ENCODE measurements around the gene DNAJC11.
"Not testable (repeated sequence)": the region's sequence is repeated elsewhere in the genome, so short reads cannot be mapped to it uniquely, and the experiment has no call there.

Gene DNAJC11

DNA sequence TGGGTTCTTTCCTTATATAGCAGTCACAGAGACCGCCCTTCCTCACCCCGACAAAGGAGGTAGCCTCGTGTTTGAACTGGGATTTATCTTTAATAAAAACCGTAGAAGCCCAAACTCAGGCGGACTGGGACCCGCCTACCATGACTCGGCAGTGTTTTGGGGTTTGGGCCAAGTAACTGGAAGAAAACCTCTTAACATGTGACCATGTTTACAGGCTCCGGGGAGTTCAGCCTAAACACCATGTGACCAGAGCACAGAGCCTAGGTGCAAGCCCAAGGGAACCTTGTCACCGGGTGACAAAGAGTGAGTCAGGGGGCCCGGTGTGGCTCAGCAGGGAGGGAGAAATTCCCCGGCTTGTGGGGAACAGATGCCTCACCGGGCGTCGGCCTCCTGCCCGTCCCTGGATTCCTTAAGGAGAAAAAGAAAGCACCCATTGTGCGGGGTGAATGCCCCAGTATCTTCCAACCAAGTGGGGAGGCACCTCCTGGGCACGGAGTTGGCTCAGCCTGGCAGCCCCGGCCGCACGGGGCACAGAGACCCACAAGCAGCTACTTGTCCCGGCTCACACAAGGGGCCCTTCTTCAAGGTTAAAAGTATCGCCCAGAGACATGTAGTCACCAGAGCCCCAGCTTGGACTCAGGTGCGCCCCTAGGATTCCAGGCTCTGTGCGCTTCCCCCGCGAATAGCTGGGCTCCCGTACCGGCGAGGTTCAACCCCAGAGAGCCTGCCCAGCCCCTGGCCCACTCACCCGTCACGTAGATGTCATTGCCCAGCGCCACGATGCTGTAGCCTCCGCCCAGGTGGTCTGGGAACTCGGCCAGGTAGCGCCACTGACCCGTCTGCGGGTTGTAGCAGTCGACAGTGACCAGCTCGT, 100.3 kb downstream of the DNAJC11 start:
- peak; percentile 51 to 68 for DNase-seq (ENCODE audit: low read depth in 1 of 2, low spot score in 1 of 2)

DNA sequence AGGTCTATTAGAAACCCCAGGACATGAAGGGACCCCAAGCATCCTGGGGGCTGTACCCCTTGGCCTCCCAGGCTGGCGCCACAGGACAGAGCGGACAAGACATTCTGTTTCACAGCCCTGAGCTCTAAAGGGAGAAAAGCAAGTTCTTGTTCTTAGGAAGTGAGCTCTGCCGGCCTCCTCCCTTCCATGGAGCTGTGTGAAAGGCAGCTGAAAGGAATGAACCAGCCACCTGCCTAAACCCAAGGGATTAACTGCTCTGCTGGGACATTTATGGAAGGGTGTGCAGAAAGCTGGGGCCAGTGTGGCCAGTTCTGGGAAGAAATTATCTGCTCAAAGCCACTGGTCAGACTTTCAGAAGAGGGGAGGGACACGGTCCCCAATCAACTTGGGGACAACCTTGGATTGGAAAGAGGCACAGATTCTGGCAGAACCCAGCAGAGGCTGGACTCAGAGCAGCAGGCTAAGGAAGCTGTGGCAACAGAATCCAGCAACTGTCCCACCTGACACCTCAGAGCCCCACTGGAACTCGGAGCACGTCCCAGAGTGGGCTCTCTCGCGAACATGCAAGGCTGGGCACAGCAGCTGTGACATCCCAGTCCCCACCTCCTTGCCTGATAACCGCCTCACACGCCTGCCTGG, 101.1 kb downstream of the DNAJC11 start:
- DNase-seq (ENCODE audit: low read depth in 1 of 2, low spot score in 1 of 2) = no peak

DNA sequence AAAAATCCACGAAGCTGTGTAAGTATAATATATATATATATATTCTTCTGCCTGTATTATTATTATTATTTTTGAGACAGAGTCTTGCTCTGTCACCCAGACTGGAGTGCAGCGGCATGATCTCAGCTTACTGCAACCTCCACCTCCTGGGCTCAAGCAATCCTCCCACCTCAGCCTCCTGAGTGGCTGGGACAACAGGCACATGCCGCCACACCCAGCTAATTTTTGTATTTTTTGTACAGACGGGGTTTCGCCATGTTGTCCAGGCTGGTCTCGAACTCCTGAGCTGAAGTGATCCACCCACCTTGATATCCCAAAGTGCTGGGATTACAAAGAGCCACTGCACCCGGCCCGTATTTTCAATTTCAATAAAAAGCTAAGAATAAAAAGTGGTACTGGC, 101.6 kb downstream of the DNAJC11 start:
- DNase-seq (ENCODE audit: low read depth in 1 of 2, low spot score in 1 of 2) = not testable (repeated sequence)

DNA sequence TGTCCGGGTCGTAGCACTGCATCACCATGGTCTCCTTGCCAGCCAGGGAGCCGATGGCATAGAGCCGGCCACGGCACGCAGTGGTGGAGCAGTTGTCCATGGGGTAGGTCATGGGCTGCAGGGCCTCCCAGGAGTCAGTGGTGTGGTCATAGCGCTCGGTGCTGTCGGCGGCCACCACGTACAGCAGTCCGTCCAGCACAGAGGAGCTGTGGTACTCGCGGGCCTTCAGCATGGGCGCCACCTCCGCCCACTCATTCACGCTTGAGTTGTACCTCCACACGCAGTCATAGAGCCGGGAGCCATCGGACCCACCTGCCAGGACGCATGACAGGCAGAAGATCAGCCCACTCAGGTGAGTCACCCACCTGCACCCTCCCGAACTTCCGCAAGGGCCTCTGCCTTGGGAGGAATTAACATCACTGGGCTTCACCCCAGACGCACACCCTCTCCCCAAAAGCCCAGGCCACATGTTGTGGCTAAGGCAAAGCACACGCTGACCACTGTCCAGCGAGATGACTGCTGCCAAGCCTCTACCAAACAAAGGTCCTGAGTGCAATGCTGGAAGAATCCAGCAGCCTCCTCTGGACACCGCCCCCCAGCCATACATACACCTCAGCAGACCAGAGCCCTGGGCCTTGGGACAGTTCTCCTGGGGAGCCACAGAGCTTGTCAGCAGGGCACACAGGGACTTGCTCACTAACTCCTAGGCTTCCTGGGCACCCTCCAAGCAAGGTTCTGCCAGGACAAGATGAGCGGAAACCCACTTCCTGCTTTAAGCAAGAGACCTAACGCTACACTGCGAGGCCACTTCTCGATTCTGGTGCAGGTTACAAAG, 102.3 kb downstream of the DNAJC11 start:
- no peak for DNase-seq (ENCODE audit: low read depth in 1 of 2, low spot score in 1 of 2)

DNA sequence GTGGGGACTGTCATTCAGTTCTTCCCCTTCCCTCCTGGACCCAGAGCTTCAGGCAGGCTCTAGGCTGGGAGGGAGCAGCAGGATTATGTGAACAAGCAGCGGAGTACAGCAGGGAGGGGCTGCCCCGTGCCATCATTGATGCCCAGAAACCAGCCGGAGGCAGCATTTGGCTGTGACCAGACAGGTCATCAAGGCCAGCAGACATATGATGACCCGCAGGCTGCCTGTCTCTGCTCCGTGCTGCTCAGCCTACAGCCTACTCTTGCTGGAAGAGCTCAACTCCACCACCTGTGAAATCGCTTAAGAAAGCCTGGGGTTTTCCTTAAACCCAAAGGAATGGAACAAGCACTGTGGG, 103.9 kb downstream of the DNAJC11 start:
- no peak for DNase-seq (ENCODE audit: low read depth in 1 of 2, low spot score in 1 of 2)

DNA sequence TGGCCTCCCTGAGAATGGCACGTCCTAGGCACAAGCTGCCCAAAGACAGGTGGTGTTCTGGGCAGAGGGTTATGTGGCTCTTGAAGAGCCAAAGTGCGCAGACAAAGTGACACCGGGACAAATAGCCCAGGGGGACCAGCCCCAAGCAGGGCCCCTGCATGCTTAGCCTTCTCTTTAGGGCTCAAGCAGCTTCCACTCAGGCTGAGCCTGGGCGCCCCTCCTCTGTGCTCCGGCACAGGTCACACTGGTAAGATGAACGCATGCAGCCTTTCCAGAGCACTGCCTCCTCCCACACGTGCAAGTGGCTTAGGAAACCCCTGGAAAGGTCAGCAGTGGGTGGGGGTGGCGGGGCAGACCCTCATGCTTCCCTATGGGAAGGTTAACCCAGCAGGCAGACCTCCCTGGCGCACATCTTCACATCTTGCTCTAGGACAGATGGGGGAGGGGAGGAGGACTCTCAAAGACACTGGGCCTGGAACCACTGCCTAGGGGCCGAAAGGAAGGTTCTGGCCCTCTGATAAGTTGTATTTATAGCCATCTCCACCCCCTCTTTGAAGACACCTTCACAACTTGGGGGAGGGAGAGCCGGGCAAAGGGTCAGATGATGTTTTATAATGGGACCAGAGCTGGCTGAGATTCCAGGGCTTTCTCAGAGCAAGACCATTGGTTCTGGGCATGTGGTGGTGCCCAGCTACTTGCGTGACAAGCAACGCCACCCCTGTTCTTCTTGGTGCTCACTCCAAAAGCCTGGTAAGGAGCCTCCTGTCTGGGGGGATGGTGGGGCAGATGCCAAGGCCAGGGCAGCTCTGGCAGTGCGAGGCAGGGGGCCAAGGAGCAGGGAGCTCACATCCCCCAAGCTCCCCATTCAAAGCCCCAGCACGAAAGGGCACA, 104.5 kb downstream of the DNAJC11 start:
- DNase-seq (ENCODE audit: low read depth in 1 of 2, low spot score in 1 of 2) = no peak

DNA sequence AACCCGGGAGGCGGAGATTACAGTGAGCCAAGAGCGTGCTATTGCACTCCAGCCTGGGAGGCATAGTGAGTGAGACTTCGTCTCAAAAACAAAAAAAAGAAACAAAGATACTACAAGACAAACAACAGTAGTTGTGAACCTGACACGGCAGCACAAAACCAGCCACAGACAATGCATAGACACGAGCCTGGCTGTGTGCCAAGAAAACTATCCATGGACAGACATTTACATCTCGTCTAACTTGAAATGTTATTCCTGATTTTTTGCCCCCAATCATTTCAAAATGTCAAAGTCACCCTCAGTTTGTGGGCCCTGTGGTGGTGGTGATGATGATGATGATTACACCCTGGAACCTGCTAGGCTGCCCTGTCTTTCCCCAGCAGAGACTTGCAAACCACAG, 105.3 kb downstream of the DNAJC11 start:
- no peak for DNase-seq (ENCODE audit: low read depth in 1 of 2, low spot score in 1 of 2)

DNA sequence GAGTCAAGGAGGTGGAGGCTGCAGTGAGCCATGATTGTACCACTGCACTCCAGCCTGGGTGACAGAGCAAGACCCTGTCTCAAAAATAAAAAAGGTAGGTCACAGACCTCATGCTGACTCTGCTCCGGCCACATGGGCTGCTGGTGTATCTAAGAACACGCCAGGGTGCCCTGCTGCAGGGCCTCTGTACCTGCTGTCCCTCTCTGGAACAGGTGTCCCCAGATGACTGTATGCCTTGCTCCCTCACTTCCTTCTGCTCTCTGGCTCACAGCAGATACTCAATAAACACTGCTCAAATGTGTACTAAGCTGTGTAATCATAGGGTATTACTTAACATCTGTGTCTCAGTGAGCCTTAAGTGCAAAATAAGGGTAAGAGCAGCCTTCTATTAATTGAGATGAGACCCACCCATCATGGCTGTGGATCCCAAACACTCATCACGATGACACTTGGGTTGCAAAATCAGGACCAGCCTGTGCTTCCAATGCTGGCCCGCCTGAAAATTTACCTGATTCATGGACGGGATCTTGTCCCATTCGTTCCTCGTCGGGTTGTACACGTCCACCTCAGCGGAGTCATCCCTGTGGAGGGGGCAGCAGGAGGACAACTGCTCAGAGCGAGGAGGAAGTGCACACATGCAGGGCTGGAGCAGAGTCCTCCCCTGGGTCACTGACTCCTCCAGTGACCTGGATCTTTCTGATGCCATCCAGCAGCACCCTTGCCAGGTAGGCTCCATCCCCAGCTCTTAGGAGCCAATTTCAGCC, 106.5 kb downstream of the DNAJC11 start:
- no peak for DNase-seq (ENCODE audit: low read depth in 1 of 2, low spot score in 1 of 2)

DNA sequence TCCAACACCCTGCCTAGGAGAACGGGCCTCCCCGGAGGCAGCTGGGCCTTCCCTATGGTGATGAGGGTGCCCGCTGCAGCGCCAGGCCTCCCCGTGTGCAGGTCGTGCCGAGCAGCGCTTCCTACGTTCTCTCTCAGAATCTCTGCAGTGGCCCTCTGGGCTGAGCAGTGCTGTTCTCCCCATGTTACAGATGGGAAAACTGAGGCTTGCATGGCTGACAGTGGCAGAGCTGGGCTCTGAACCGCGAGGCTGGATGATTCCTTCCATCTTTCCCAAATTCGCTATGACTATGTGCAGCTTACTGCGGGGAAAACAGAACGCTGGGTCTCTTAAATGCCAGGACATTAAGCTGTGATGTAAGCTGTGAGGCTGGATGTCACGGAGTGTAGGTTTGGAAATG, 107.8 kb downstream of the DNAJC11 start:
- no peak for DNase-seq (ENCODE audit: low read depth in 1 of 2, low spot score in 1 of 2)

DNA sequence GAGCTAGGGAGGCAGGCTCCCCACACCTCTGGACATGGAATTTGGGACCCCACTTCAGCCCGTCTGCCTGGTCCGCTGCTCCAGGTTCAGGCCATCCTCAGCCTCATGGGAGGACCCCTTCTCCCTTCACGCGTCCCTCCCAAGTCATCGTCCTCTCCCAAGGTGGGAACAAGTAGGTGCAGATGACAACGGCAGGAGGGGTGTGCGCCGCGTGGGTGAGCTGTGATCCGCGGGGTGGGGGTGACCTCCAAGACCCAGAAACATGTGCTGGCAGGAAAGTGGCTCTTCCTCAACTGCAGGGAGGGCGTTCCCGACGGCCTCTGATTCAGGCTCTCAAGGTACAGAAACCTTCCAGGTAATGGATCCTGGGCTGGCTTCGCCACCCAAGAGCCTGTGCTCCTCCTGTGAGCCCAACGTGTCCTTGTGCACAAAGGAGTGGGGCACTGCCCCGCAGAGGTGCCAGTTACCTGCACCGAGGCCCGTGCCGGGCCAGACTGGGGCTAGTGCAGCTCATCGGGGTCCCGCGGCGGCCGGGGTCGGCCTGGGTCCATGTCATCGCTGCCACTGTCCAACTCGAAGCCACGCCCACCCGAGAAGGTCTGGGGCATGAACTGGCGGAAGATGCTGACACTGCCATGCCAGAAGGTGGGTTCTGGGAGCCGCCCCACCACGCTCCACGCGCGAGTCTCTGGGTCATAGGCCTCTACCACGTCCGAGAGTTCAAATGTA, 108.6 kb downstream of the DNAJC11 start:
- DNase-seq (ENCODE audit: low read depth in 1 of 2, low spot score in 1 of 2) = no peak

DNA sequence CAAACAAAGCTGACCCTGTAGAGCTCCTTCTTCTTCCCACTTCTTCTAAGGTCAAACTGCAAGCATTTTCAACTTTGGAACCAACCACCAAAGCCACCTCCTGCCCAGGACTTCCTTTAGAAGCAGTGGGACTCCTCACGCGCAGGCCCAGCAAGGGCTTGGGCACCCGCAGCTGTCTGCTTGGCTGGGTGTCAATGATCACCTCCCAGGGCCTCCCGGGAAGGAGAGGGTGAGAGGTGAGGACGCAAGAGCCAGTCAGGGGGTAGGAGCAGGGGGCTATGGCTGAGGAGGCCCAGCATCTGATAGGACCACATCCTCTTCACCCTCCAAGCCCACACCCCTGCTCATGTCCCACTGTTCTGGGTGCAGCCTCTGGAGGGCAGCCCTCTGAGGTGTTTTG, 109.2 kb downstream of the DNAJC11 start:
- no peak for DNase-seq (ENCODE audit: low read depth in 1 of 2, low spot score in 1 of 2)

DNA sequence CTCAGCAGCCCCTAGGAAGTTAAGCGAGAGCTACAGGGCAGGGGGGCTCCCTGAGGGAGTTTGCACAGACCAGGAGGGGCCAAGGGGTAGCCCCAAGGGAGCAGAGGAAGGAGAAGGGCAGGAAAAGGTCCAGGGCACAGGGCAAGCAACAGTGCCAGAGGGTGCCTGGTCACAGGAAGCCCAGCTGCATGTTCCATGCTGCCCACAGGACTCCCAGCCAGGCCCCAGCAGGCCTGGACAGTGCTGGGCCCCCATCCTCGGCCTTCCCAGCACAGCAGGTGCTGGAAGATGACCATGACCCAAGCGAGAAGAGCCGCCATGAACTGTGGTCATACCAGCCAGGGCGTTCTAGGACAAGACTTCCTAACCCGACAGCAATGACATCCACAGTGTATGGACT, 110.0 kb downstream of the DNAJC11 start:
- no peak for DNase-seq (ENCODE audit: low read depth in 1 of 2, low spot score in 1 of 2)

DNA sequence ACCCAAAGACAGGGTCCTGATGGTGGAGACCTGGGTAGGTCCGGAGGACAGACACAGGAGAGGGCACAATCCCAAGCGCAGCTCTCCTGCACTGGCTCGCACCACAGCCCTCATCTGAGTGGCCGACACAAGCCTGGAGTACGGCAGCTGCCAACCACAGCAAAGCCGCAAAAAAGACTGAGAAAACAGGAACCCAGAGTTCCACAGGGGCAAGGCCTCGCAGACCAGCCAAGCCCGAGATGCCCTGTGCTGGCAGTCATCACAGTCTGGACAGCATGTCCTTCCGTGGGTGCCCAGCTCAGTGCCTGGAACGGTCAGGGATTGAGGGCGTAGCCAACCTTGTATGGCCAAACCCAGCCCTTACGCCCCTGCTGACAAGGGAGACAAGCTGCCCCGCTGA, 110.4 kb downstream of the DNAJC11 start:
- no peak for DNase-seq (ENCODE audit: low read depth in 1 of 2, low spot score in 1 of 2)

DNA sequence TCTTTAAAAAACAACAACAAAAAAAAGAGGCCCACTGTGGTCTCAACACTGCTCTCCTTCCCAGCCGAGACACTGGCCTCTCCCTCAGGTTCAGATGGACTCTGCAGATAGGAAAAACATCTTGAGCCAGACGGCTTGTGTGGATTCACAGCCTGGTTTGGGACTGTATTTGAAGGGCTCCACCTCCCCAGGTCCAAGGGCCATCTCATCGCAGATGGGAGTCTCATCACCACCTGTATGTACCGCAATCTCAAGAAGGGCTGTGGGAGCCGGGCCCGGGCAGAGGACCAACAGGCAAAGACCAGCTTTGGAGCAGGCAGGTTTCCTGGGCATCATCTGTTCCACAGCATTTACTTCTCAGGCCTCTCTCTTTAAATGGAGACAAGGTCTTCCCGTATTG, 111.6 kb downstream of the DNAJC11 start:
- no peak for DNase-seq (ENCODE audit: low read depth in 1 of 2, low spot score in 1 of 2)

DNA sequence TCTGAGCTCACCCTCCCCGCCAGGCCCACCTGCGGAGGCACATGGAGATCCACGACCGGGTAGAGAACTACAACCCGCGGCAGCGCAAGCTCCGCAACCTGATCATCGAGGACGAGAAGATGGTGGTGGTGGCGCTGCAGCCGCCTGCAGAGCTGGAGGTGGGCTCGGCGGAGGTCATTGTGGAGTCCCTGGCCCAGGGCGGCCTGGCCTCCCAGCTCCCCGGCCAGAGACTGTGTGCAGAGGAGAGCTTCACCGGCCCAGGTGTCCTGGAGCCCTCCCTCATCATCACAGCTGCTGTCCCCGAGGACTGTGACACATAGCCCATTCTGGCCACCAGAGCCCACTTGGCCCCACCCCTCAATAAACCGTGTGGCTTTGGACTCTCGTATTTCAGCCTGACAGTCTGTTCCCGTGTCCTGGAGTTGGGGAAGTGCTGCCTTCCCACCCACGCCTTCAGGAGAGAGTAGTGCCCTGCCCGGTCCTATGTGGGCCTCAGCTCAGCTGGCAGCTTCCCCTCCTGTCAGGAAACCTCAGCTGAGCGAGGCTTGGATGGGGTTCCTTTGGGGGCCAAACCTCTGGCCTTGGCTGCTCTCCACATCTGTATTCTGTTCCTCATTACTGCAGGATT, 112.6 kb downstream of the DNAJC11 start:
- DNase-seq (ENCODE audit: low read depth in 1 of 2, low spot score in 1 of 2) = no peak

DNA sequence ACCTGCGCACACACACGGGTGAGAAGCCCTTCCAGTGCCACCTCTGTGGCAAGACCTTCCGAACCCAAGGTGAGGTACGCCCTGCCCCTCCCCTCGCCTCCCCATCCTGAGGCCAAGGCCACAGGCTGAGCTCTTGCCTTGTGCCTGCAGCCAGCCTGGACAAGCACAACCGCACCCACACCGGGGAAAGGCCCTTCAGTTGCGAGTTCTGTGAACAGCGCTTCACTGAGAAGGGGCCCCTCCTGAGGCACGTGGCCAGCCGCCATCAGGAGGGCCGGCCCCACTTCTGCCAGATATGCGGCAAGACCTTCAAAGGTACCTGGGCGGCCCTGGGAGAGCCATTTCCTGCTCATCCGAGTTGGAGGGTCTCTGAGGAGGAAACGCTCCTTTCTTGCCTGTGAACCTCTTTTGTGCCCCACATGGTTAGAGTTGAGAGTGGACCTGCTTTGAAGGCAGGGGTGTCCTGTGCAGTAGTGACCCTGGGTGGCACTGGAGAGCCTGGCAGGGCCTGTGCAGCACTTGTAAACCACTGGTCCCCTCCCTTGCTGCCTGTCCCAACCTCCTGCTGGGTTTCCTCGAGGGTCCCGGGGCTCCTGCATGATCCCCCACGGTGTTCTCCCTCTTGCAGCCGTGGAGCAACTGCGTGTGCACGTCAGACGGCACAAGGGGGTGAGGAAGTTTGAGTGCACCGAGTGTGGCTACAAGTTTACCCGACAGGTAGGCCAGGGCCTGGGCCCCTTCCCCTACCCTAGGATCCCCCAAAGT, 113.3 kb downstream of the DNAJC11 start:
- DNase-seq (ENCODE audit: low read depth in 1 of 2, low spot score in 1 of 2) = no peak

DNA sequence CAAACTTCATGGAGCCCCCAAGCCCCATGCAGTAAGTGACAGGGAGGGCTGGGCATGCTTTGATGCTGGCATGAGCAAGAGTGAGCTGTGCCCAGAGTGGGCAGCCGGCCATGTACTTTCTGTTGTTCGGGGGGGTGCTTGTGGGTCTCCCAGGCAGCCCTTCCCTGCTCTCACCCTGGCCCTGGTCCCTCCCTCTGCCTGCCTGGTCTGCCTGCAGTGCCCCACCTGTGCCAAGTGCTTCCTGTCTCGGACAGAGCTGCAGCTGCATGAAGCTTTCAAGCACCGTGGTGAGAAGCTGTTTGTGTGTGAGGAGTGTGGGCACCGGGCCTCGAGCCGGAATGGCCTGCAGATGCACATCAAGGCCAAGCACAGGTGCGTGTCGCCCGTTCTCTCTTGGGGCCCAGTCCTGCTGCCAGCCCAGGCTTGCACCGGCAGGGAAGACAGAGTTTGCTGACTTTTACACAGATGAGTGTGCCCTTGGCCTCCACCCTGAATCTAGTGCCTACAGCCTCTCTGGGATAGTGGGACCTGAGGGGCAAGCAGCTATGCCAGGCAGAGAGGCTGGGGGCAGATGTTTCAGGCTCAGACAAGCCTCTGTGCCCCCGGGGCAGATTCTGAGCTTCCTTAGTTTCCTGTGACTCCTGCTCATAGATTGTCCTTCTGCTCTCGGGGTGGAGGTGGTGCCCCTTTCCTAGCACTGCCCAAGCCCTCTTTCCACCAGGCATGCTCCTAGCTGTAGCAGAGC, 114.2 kb downstream of the DNAJC11 start:
- DNase-seq (ENCODE audit: low read depth in 1 of 2, low spot score in 1 of 2) = no peak

DNA sequence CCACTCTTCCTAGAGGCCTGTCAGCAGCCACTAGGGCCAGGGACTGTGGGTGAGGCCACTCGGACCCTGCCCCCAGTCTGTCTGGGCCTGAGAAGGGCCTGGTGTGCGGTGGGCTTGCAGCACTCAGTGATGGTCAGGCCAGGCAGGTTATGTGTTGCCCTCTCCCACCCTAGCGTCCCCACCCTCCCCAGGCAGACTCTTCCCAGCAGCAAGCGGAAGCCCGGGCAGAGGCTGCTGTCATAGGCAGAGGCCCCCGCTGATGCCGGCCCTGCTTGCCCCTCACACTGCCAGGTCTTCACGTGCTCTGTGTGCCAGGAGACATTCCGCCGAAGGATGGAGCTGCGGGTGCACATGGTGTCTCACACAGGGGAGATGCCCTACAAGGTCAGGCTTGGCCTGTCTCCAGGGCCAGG, 115.2 kb downstream of the DNAJC11 start:
- no peak for DNase-seq (ENCODE audit: low read depth in 1 of 2, low spot score in 1 of 2)
